Endothelial cell (in vitro differentiated cells): ENCODE results near the gene BMP7. TPM values are rescaled to one million over a fixed set of nuclear protein-coding genes. Genes with fewer than 3 reads are reported as not detected.

Experiments used
- DNase-seq: peaks from one replicate; pipeline ENCODE4 v3.0.0; 2021; ENCODE audit warnings: low spot score
- H3K27ac Mint-ChIP-seq: one replicate; pipeline ENCODE4 v1.8.0; 2021; ENCODE audit warnings: mixed read lengths, inconsistent platforms; ENCODE audit not compliant: unreplicated experiment
- H3K27me3 Mint-ChIP-seq: one replicate; pipeline ENCODE4 v1.8.0; 2021; ENCODE audit warnings: mild to moderate bottlenecking, moderate library complexity, mixed read lengths, inconsistent platforms; ENCODE audit not compliant: unreplicated experiment
- H3K36me3 Mint-ChIP-seq: one replicate; pipeline ENCODE4 v1.8.0; 2021; ENCODE audit warnings: mild to moderate bottlenecking, low read depth, mixed read lengths, inconsistent platforms; ENCODE audit not compliant: unreplicated experiment
- H3K4me1 Mint-ChIP-seq: one replicate; pipeline ENCODE4 v1.8.0; 2021; ENCODE audit warnings: mild to moderate bottlenecking, mixed read lengths, inconsistent platforms; ENCODE audit not compliant: unreplicated experiment
- H3K4me3 Mint-ChIP-seq: one replicate; pipeline ENCODE4 v1.8.0; 2021; ENCODE audit warnings: mild to moderate bottlenecking, mixed read lengths, inconsistent platforms; ENCODE audit not compliant: unreplicated experiment
- H3K9me3 Mint-ChIP-seq: one replicate; pipeline ENCODE4 v1.8.0; 2021; ENCODE audit warnings: mixed read lengths, inconsistent platforms; ENCODE audit not compliant: unreplicated experiment
- CTCF ChIP-seq: fragments of 200-600 bp; sonication (generic); IDR thresholded peaks from one replicate; pipeline ENCODE4 v1.5.0; 2021; ENCODE audit warnings: antibody characterized with exemption; ENCODE audit not compliant: unreplicated experiment
- total RNA-seq: library from RNA; stranded (reverse); fragmentation: NEBNext Ultra II Directional; extraction: Animal tissue kit (Norgen Biotek cat#: 25700); gene quantifications from one replicate; pipeline ENCODE4 v1.2.1, GENCODE V29; 2021; ENCODE audit not compliant: unreplicated experiment

The BMP7 gene
- total RNA-seq, 1 donor from 2014 or later: 0.38 TPM

GRCh38 chr20:57122536-57123489 is 143.6 kb downstream of the BMP7 start:
- no peaks in the 10 kb centered on the region for H3K36me3 Mint-ChIP-seq
- H3K27me3 Mint-ChIP-seq: peaks cover 2% of the 10 kb centered on the region
- H3K4me1 Mint-ChIP-seq: no peaks in the 10 kb centered on the region
- DNase-seq: no peak
- H3K9me3 Mint-ChIP-seq: no peaks in the 10 kb centered on the region
- no peak for TF ChIP-seq CTCF
- H3K4me3 Mint-ChIP-seq: no peak overlapping the region
- no peak overlapping the region for H3K27ac Mint-ChIP-seq

GRCh38 chr20:57118964-57119363 is 147.5 kb downstream of the BMP7 start:
- H3K9me3 Mint-ChIP-seq: no peaks in the 10 kb centered on the region
- no peaks in the 10 kb centered on the region for H3K36me3 Mint-ChIP-seq
- no peak for DNase-seq
- H3K4me3 Mint-ChIP-seq: no peak overlapping the region
- TF ChIP-seq CTCF: no peak
- no peak overlapping the region for H3K27ac Mint-ChIP-seq
- peaks cover 5% of the 10 kb centered on the region for H3K27me3 Mint-ChIP-seq
- H3K4me1 Mint-ChIP-seq: no peaks in the 10 kb centered on the region

Other genes starting within 250 kb of the BMP7 start
- gene SPO11, start 63.2 kb upstream of the BMP7 start, total RNA-seq: not detected
- gene RAE1, start 84.6 kb upstream of the BMP7 start, total RNA-seq: 32.1 TPM
- 23.6 TPM for gene RBM38, start 124.8 kb upstream of the BMP7 start, total RNA-seq